Measurements from ENCODE around the gene HGFAC. TPM values are rescaled to one million over a fixed set of nuclear protein-coding genes. Genes with fewer than 3 reads are reported as not detected.

HGFAC gene
- total and polyA plus RNA-seq, 10 of the 15 experiments (the other 5 are each of a cell fraction or from before 2014, with no cell fraction given), result 0.38 TPM; not detected in 9

DNA sequence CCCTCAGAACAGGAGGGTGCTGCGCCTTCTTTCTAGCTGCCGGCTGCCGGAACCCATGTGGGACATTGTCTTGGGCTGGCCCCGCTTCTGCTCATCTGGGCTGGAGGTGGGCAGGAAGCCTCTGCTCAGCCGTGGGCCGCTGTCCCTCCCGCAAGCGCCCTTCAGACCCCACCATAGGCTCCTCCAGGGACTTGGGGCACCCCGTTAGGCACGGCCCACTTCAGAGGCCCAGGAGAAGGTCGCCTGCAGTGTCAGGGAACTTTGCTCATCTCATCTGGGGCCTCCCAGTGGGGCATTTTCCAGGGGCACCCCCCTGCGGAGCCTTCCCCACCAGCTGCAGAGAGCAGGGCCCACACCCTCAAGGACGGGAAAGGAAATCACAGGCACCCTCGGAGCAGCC is 54.3 kb downstream of the HGFAC start:
- CTCF ChIA-PET, result no interaction called here
- BruUV-seq (replicated peaks), result no TSS peak
- SMC1A ChIA-PET (ENCODE audit: uncharacterized antibody, unreplicated experiment), result no interaction called here
- Histone ChIP-seq H3K9me3 (replicated peaks; ENCODE audit: control insufficient read depth, insufficient read depth, low read length) (no peaks in the 10 kb centered on the region), H3K4me2 (ENCODE audit: control insufficient read depth, insufficient read depth) (no peak overlapping the region), H3K4me3 (no peak overlapping the region), H4K20me1 (ENCODE audit: control insufficient read depth, insufficient read depth) (no peaks in the 10 kb centered on the region), H3K79me2 (ENCODE audit: control insufficient read depth, insufficient read depth, low read length) (no peaks in the 10 kb centered on the region), H3K36me3 (ENCODE audit: control insufficient read depth in 2 of 2, insufficient read depth in 2 of 2, low read length in 1 of 2) (no peaks in the 10 kb centered on the region), H3K27ac (ENCODE audit: control insufficient read depth, insufficient read depth) (no peak overlapping the region), H3K9ac (ENCODE audit: control insufficient read depth, insufficient read depth, low read length) (no peak overlapping the region), H2AFZ (ENCODE audit: control insufficient read depth, low read depth, low read length) (no peak overlapping the region), H3K4me1 (ENCODE audit: control insufficient read depth, insufficient read depth, low read length) (no peaks in the 10 kb centered on the region), H3K27me3 (replicated peaks in 1 of 2; ENCODE audit: control insufficient read depth in 2 of 2, insufficient read depth in 2 of 2, low read length in 1 of 2) (no peaks in the 10 kb centered on the region; a peak in 1 of 4 replicates)
- no peak for FAIRE-seq
- ATAC-seq, result no peak
- in situ Hi-C loops (cut with MboI) (no loop called here), intact Hi-C loops (cut with micrococcal nuclease; ENCODE audit: unreplicated experiment) (no loop called here)
- no peak for DNase-seq (ENCODE audit: low read depth, low spot score)
- POLR2A ChIA-PET, result no interaction called here
- no peak for TF ChIP-seq ZBED1 (IDR thresholded peaks at IDR 0.05; ENCODE audit: borderline replicate concordance)
- TF ChIP-seq, protein P1, sequence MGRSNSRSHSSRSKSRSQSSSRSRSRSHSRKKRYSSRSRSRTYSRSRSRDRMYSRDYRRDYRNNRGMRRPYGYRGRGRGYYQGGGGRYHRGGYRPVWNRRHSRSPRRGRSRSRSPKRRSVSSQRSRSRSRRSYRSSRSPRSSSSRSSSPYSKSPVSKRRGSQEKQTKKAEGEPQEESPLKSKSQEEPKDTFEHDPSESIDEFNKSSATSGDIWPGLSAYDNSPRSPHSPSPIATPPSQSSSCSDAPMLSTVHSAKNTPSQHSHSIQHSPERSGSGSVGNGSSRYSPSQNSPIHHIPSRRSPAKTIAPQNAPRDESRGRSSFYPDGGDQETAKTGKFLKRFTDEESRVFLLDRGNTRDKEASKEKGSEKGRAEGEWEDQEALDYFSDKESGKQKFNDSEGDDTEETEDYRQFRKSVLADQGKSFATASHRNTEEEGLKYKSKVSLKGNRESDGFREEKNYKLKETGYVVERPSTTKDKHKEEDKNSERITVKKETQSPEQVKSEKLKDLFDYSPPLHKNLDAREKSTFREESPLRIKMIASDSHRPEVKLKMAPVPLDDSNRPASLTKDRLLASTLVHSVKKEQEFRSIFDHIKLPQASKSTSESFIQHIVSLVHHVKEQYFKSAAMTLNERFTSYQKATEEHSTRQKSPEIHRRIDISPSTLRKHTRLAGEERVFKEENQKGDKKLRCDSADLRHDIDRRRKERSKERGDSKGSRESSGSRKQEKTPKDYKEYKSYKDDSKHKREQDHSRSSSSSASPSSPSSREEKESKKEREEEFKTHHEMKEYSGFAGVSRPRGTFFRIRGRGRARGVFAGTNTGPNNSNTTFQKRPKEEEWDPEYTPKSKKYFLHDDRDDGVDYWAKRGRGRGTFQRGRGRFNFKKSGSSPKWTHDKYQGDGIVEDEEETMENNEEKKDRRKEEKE (IDR thresholded peaks at IDR 0.05), result no peak
- no peak for TF ChIP-seq MEF2A (IDR thresholded peaks at IDR 0.05; ENCODE audit: insufficient read depth, low read depth, low read length)
- no peak for TF ChIP-seq ZNF622 (IDR thresholded peaks at IDR 0.05)
- TF ChIP-seq ETV6 (conservative IDR thresholded peaks at IDR 0.05 in 1 of 2, IDR thresholded peaks at IDR 0.05 in 1 of 2; ENCODE audit: borderline replicate concordance in 1 of 2, low read depth in 1 of 2), result no peak
- no peak for TF ChIP-seq CHD4 (IDR thresholded peaks at IDR 0.05)
- no peak for TF ChIP-seq EZH2 (IDR thresholded peaks at IDR 0.05; ENCODE audit: borderline replicate concordance, control insufficient read depth, low read depth, low read length)
- no peak for TF ChIP-seq SMC3 (IDR thresholded peaks at IDR 0.05; ENCODE audit: borderline replicate concordance, low read length)
- no peak for TF ChIP-seq GATAD2B (conservative IDR thresholded peaks at IDR 0.05; ENCODE audit: low read depth)
- 39% methylated on average over 14 of the region's 14 CpGs for whole genome bisulfite sequencing (ENCODE audit: insufficient coverage, insufficient replicate concordance, low lambda C conversion rate, missing lambda C conversion rate)
- RAD21 ChIA-PET (ENCODE audit: unreplicated experiment), result no interaction called here

Data from GM12878 (cell line).